Loucy (cell line): Measurements from ENCODE around the gene APPBP2.
"Not testable (repeated sequence)": the region's sequence is repeated elsewhere in the genome, so short reads cannot be mapped to it uniquely, and the experiment has no call there.

ENCODE experiments used
- H2AFZ ChIP-seq: fragments of 200-600 bp; sonication (generic); 2 replicates; pipeline ENCODE4 v1.6.0; 2016; ENCODE audit warnings: antibody characterized with exemption, mild to moderate bottlenecking, low read length, moderate library complexity
- H3F3A ChIP-seq: fragments of 200-600 bp; 2 replicates; pipeline ENCODE4 v1.6.0; 2016; ENCODE audit warnings: antibody characterized with exemption, low read depth, mild to moderate bottlenecking
- H3K27me3 ChIP-seq: fragments of 200-600 bp; sonication (generic); 2 replicates; pipeline ENCODE4 v1.6.1; 2014; ENCODE audit warnings: low read length, mild to moderate bottlenecking; ENCODE audit not compliant: insufficient read depth, poor library complexity, severe bottlenecking
- H3K36me3 ChIP-seq: fragments of 200-600 bp; sonication (generic); 2 replicates; pipeline ENCODE4 v1.6.1; 2016; ENCODE audit warnings: low read length; ENCODE audit not compliant: insufficient read depth
- H3K4me1 ChIP-seq: fragments of 200-600 bp; sonication (generic); 2 replicates; pipeline ENCODE4 v1.5.1; 2014; ENCODE audit warnings: low read length, mild to moderate bottlenecking; ENCODE audit not compliant: insufficient read depth, poor library complexity, severe bottlenecking
- H3K4me2 ChIP-seq: fragments of 200-600 bp; sonication (generic); 2 replicates; pipeline ENCODE4 v1.6.0; 2014; ENCODE audit warnings: antibody characterized with exemption, low read length, low read depth, mild to moderate bottlenecking; ENCODE audit not compliant: poor library complexity, severe bottlenecking
- H3K4me3 ChIP-seq: fragments of 200-600 bp; sonication (generic); 2 replicates; pipeline ENCODE4 v1.5.1; 2014; ENCODE audit warnings: low read length, mild to moderate bottlenecking, mixed read lengths; ENCODE audit not compliant: poor library complexity, severe bottlenecking
- H3K79me2 ChIP-seq: fragments of 200-600 bp; sonication (generic); 2 replicates; pipeline ENCODE4 v1.6.1; 2014; ENCODE audit warnings: low read length; ENCODE audit not compliant: insufficient read depth
- H3K9ac ChIP-seq: fragments of 200-600 bp; sonication (generic); 2 replicates; pipeline ENCODE4 v1.6.0; 2014; ENCODE audit warnings: mild to moderate bottlenecking, low read depth, low read length, moderate library complexity; ENCODE audit not compliant: poor library complexity, severe bottlenecking
- H3K9me2 ChIP-seq: fragments of 200-600 bp; sonication (generic); replicated peaks from 2 replicates; pipeline ENCODE4 v1.6.1; 2016; ENCODE audit warnings: low read depth, low read length, mixed read lengths
- H3K9me3 ChIP-seq: fragments of 200-600 bp; sonication (generic); 2 replicates; pipeline ENCODE4 v1.6.1; 2014; ENCODE audit warnings: mild to moderate bottlenecking, antibody characterized with exemption, low read length, low read depth; ENCODE audit not compliant: insufficient read depth
- H4K20me1 ChIP-seq: fragments of 200-600 bp; sonication (generic); 2 replicates; pipeline ENCODE4 v1.6.0; 2014; ENCODE audit warnings: antibody characterized with exemption, low read length, mild to moderate bottlenecking; ENCODE audit not compliant: insufficient read depth, poor library complexity, severe bottlenecking
- EZH2phosphoT487 ChIP-seq: fragments of 200-600 bp; IDR thresholded peaks from 2 replicates; pipeline ENCODE4 v1.6.1; 2018; ENCODE audit warnings: antibody characterized with exemption, mild to moderate bottlenecking, moderate library complexity, borderline replicate concordance
- TF ChIP-seq, protein P1 (sequence below): fragments of 200-600 bp; sonication (generic); conservative IDR thresholded peaks from 2 replicates; pipeline ENCODE4 v1.5.1; 2014; ENCODE audit warnings: mild to moderate bottlenecking, antibody characterized with exemption, low read length

APPBP2 gene

DNA sequence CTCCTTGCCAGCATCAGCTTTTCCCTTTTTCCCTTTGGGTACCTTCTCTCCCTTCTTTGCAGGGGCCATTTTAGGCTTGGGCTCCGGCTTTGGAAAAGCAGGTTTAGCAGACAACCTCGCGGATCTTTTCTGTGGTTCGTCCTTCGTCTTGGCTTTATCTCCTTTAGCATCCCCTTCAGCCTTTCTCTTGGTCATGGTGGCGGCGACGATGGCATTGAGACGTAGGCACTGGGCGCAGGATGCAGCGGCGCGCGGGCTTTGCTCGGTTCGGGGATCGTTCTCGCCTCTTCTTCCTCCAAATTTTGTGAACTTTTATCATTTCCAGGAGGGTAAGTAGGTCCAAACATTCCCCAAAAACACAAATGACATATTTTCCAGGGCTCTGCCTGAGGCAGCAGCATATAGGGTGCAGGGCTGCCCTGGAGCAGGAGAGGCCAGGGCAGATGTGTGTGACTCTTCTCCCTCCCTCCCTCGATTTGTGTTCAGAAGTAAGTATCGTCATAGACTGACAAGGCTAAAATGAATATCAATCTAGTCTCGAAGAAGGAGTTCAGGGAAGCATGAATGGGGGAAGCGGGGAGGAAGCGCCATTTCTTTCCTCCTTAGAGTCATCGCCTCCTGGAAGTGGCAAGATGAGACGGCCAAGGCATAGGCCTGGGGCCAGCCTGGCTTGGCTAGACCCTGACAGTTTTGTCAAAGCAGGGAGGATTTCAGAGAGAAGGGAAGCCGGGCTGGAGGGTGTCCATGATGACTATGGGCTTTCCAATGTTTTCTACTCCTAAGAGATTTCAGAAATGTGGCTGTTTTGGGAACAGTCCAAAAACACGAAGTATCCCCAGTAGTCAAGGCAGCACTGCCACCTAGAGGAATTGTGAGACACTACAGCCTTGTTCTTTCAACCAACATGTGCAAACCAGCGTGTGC is 90.5 kb downstream of the APPBP2 start:
- Histone ChIP-seq H3K9me3 (no peaks in the 10 kb centered on the region; the same call in 1 of the 2 replicates), H3F3A (no peaks in the 10 kb centered on the region), H3K79me2 (no peaks in the 10 kb centered on the region), H3K4me3 (no peak overlapping the region), H4K20me1 (no peaks in the 10 kb centered on the region), H3K27me3 (no peaks in the 10 kb centered on the region), H3K4me2 (no peak overlapping the region), H3K4me1 (peaks cover 6% of the 10 kb centered on the region), H3K36me3 (no peaks in the 10 kb centered on the region), H3K9me2 (no peaks in the 10 kb centered on the region), H2AFZ (no peak overlapping the region; the same call in 1 of the 2 replicates), H3K9ac (no peak overlapping the region)
- TF ChIP-seq, protein P1, sequence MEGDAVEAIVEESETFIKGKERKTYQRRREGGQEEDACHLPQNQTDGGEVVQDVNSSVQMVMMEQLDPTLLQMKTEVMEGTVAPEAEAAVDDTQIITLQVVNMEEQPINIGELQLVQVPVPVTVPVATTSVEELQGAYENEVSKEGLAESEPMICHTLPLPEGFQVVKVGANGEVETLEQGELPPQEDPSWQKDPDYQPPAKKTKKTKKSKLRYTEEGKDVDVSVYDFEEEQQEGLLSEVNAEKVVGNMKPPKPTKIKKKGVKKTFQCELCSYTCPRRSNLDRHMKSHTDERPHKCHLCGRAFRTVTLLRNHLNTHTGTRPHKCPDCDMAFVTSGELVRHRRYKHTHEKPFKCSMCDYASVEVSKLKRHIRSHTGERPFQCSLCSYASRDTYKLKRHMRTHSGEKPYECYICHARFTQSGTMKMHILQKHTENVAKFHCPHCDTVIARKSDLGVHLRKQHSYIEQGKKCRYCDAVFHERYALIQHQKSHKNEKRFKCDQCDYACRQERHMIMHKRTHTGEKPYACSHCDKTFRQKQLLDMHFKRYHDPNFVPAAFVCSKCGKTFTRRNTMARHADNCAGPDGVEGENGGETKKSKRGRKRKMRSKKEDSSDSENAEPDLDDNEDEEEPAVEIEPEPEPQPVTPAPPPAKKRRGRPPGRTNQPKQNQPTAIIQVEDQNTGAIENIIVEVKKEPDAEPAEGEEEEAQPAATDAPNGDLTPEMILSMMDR: peak; percentile 96
- no peak for TF ChIP-seq EZH2phosphoT487

- not testable (repeated sequence) for H3K9ac ChIP-seq, H4K20me1 ChIP-seq, H3K9me2 ChIP-seq, H3K79me2 ChIP-seq, H2AFZ ChIP-seq, H3K4me3 ChIP-seq, H3K36me3 ChIP-seq, H3K9me3 ChIP-seq, H3K4me2 ChIP-seq, H3F3A ChIP-seq, H3K27me3 ChIP-seq, H3K4me1 ChIP-seq
These were observed 92.7 kb downstream of the APPBP2 start for GRCh38 chr17:60433021-60433997.

- not testable (repeated sequence) for H3K27me3 ChIP-seq, H3K9me3 ChIP-seq, H3F3A ChIP-seq, H4K20me1 ChIP-seq, H3K9me2 ChIP-seq, H3K4me2 ChIP-seq, H3K4me3 ChIP-seq, H2AFZ ChIP-seq, H3K9ac ChIP-seq, H3K79me2 ChIP-seq, H3K4me1 ChIP-seq, H3K36me3 ChIP-seq
These were observed 95.5 kb downstream of the APPBP2 start for GRCh38 chr17:60430561-60430960.

DNA sequence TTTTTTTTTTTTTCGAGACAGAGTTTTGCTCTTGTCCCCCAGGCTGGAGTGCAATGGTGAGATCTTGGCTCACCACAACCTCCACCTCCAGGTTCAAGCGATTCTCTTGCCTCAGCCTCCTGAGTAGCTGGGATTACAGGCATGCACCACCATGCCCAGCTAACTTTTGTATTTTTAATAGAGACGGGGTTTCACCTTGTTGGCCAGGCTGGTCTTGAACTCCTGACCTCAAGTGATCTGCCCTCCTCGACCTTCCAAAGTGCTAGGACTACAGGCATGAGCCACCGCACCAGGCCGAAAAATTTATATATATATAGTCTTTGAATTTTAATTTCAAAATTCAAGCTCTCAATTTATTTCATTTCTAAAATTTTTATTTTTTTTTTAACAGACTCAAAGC is 97.6 kb downstream of the APPBP2 start:
- H4K20me1 ChIP-seq, H3K36me3 ChIP-seq, H3K9ac ChIP-seq, H3K4me1 ChIP-seq, H3K79me2 ChIP-seq, H3F3A ChIP-seq, H3K4me3 ChIP-seq, H3K4me2 ChIP-seq, H3K27me3 ChIP-seq, H2AFZ ChIP-seq, H3K9me2 ChIP-seq, H3K9me3 ChIP-seq: not testable (repeated sequence)
